Type B pancreatic cell (in vitro differentiated cells): ENCODE results near the gene RAB3IL1. TPM values are rescaled to one million over a fixed set of nuclear protein-coding genes. Genes with fewer than 3 reads are reported as not detected.

Experiments used
- DNase-seq: peaks from one replicate; pipeline ENCODE4 v3.0.0; 2021; ENCODE audit warnings: mixed read lengths; ENCODE audit not compliant: unreplicated experiment; ENCODE audit errors: extremely low spot score
- H3K27ac Mint-ChIP-seq: 2 replicates; pipeline ENCODE4 v1.8.0; 2021; ENCODE audit warnings: mild to moderate bottlenecking, mixed read lengths
- H3K27me3 Mint-ChIP-seq: 2 replicates; pipeline ENCODE4 v1.8.0; 2021; ENCODE audit warnings: mixed read lengths
- H3K36me3 Mint-ChIP-seq: 2 replicates; pipeline ENCODE4 v1.8.0; 2021; ENCODE audit warnings: mixed read lengths
- H3K4me1 Mint-ChIP-seq: one replicate; pipeline ENCODE4 v1.8.0; 2021; ENCODE audit warnings: mixed read lengths; ENCODE audit not compliant: unreplicated experiment
- H3K4me3 Mint-ChIP-seq: 2 replicates; pipeline ENCODE4 v1.8.0; 2021; ENCODE audit warnings: mild to moderate bottlenecking, mixed read lengths
- H3K9me3 Mint-ChIP-seq: 2 replicates; pipeline ENCODE4 v1.8.0; 2021; ENCODE audit warnings: mixed read lengths
- total RNA-seq: library from RNA; stranded (reverse); gene quantifications from 2 replicates; pipeline ENCODE4 v1.2.1, GENCODE V29; 2021; ENCODE audit warnings: low replicate concordance
- TF ChIP-seq, protein P1 (sequence below): fragments of 200-600 bp; sonication (generic); conservative IDR thresholded peaks from 2 replicates; pipeline ENCODE4 v1.5.0; 2021; ENCODE audit warnings: antibody characterized with exemption, mild to moderate bottlenecking

Gene RAB3IL1
- total RNA-seq, 1 donor from 2014 or later = 16.6 TPM

GRCh38 chr11:61911128-61911700 lies 6.2 kb downstream of the RAB3IL1 start:
- peaks cover 9% of the 10 kb centered on the region for H3K27me3 Mint-ChIP-seq
- DNase-seq = no peak
- no peak overlapping the region for H3K27ac Mint-ChIP-seq
- H3K4me1 Mint-ChIP-seq = peaks cover 11% of the 10 kb centered on the region
- no peaks in the 10 kb centered on the region for H3K9me3 Mint-ChIP-seq
- no peaks in the 10 kb centered on the region for H3K36me3 Mint-ChIP-seq
- H3K4me3 Mint-ChIP-seq = no peak overlapping the region
- TF ChIP-seq, protein P1, sequence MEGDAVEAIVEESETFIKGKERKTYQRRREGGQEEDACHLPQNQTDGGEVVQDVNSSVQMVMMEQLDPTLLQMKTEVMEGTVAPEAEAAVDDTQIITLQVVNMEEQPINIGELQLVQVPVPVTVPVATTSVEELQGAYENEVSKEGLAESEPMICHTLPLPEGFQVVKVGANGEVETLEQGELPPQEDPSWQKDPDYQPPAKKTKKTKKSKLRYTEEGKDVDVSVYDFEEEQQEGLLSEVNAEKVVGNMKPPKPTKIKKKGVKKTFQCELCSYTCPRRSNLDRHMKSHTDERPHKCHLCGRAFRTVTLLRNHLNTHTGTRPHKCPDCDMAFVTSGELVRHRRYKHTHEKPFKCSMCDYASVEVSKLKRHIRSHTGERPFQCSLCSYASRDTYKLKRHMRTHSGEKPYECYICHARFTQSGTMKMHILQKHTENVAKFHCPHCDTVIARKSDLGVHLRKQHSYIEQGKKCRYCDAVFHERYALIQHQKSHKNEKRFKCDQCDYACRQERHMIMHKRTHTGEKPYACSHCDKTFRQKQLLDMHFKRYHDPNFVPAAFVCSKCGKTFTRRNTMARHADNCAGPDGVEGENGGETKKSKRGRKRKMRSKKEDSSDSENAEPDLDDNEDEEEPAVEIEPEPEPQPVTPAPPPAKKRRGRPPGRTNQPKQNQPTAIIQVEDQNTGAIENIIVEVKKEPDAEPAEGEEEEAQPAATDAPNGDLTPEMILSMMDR = no peak

- DNase-seq = no peak
- TF ChIP-seq, protein P1 = no peak
- H3K27ac Mint-ChIP-seq = no peak overlapping the region
- H3K4me1 Mint-ChIP-seq = peaks cover 11% of the 10 kb centered on the region
- H3K27me3 Mint-ChIP-seq = peaks cover 7% of the 10 kb centered on the region
- H3K4me3 Mint-ChIP-seq = no peak overlapping the region
- no peaks in the 10 kb centered on the region for H3K36me3 Mint-ChIP-seq
- no peaks in the 10 kb centered on the region for H3K9me3 Mint-ChIP-seq
These were observed 6.9 kb downstream of the RAB3IL1 start for GRCh38 chr11:61910187-61911127.

DNA sequence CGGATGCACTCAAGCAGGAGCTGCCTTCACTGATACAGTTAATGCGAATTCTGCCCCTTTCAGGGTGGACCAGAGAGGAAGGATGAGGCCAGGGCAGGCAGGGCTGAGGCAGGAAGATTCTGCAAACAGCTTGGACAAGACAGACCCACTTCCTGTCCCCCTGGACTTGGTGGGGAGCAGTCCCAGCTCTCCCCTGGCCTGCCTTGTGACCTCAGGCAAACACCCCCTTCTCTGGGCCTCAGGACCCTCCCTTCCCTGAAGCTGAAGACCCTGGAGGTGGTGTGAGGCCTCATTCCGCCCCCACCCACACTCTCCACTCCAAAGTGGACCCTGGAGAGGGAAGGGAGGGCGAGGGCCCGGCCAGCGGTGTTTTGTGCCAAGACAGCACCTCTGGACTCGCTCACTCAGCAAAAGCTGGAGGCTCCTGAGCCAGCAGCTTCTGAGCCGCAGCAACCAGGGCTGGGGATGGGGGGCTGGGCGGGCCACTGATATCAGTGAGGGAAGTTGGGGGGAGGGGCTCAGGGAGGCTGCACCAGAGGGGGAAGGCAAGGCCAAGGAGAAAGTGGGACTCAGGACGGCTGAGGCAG lies 8.5 kb downstream of the RAB3IL1 start:
- Mint-ChIP-seq H3K4me1 (peaks cover 11% of the 10 kb centered on the region), H3K27ac (peak overlapping the region; percentile 29), H3K27me3 (peaks cover 3% of the 10 kb centered on the region), H3K36me3 (no peaks in the 10 kb centered on the region), H3K4me3 (no peak overlapping the region), H3K9me3 (no peaks in the 10 kb centered on the region)
- DNase-seq = peak; percentile 74
- TF ChIP-seq, protein P1 = no peak

- no peaks in the 10 kb centered on the region for H3K36me3 Mint-ChIP-seq
- peak overlapping the region; percentile 29 for H3K27ac Mint-ChIP-seq
- TF ChIP-seq, protein P1 = no peak
- peaks cover 12% of the 10 kb centered on the region for H3K4me1 Mint-ChIP-seq
- H3K27me3 Mint-ChIP-seq = peaks cover 3% of the 10 kb centered on the region
- no peaks in the 10 kb centered on the region for H3K9me3 Mint-ChIP-seq
- no peak for DNase-seq
- H3K4me3 Mint-ChIP-seq = no peak overlapping the region
These were observed 9.3 kb downstream of the RAB3IL1 start for GRCh38 chr11:61907871-61908729.

GRCh38 chr11:61907282-61907681 lies 10.1 kb downstream of the RAB3IL1 start:
- DNase-seq = no peak
- no peak overlapping the region for H3K4me3 Mint-ChIP-seq
- no peak overlapping the region for H3K27ac Mint-ChIP-seq
- H3K4me1 Mint-ChIP-seq = peaks cover 14% of the 10 kb centered on the region
- no peaks in the 10 kb centered on the region for H3K36me3 Mint-ChIP-seq
- H3K27me3 Mint-ChIP-seq = peaks cover 3% of the 10 kb centered on the region
- TF ChIP-seq, protein P1 = no peak
- H3K9me3 Mint-ChIP-seq = no peaks in the 10 kb centered on the region
